ENCODE results near the gene ODF2. TPM values are rescaled to one million over a fixed set of nuclear protein-coding genes. Genes with fewer than 3 reads are reported as not detected.
A peak's percentile ranks its signal among the peaks of the same experiment; 100 is the strongest.

The ODF2 gene
- total RNA-seq, 1 experiment from 2014 or later = 31.2 TPM

- Histone ChIP-seq H3K36me3 (ENCODE audit: low read depth, low read length) (no peaks in the 10 kb centered on the region), H3K9me2 (replicated peaks; ENCODE audit: low read length) (no peaks in the 10 kb centered on the region), H3K27ac (ENCODE audit: low read length) (no peak overlapping the region), H3K27me3 (ENCODE audit: low read length) (no peaks in the 10 kb centered on the region), H2AFZ (ENCODE audit: low read length) (no peak overlapping the region), H3F3A (ENCODE audit: low read length, unreplicated experiment) (no peaks in the 10 kb centered on the region), H4K20me1 (ENCODE audit: low read length) (no peaks in the 10 kb centered on the region), H3K4me3 (ENCODE audit: low read length) (no peak overlapping the region), H3K9ac (ENCODE audit: low read length) (no peak overlapping the region), H3K9me3 (ENCODE audit: low read length) (no peaks in the 10 kb centered on the region), H3K4me1 (ENCODE audit: insufficient read depth, low read length) (no peaks in the 10 kb centered on the region), H3K79me2 (ENCODE audit: low read length) (no peaks in the 10 kb centered on the region), H3K4me2 (ENCODE audit: low read length) (no peak overlapping the region)
- no TSS peak for BruUV-seq (replicated peaks)
- peak; percentile 16 for DNase-seq
- CTCF ChIA-PET = no interaction called here
- ATAC-seq = no peak
- intact Hi-C loops (cut with micrococcal nuclease) = no loop called here
- TF ChIP-seq, protein P1, sequence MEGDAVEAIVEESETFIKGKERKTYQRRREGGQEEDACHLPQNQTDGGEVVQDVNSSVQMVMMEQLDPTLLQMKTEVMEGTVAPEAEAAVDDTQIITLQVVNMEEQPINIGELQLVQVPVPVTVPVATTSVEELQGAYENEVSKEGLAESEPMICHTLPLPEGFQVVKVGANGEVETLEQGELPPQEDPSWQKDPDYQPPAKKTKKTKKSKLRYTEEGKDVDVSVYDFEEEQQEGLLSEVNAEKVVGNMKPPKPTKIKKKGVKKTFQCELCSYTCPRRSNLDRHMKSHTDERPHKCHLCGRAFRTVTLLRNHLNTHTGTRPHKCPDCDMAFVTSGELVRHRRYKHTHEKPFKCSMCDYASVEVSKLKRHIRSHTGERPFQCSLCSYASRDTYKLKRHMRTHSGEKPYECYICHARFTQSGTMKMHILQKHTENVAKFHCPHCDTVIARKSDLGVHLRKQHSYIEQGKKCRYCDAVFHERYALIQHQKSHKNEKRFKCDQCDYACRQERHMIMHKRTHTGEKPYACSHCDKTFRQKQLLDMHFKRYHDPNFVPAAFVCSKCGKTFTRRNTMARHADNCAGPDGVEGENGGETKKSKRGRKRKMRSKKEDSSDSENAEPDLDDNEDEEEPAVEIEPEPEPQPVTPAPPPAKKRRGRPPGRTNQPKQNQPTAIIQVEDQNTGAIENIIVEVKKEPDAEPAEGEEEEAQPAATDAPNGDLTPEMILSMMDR (conservative IDR thresholded peaks at IDR 0.05; ENCODE audit: low read depth, low read length) = no peak
- TF ChIP-seq EZH2phosphoT487 (IDR thresholded peaks at IDR 0.05; ENCODE audit: borderline replicate concordance, low read length) (no peak), EZH2 (IDR thresholded peaks at IDR 0.05; ENCODE audit: low read length, unreplicated experiment) (no peak)
- POLR2A ChIA-PET (ENCODE audit: unreplicated experiment) = no interaction called here
Observed at GRCh38 chr9:128470560-128470959, 14.8 kb downstream of the ODF2 start.

DNA sequence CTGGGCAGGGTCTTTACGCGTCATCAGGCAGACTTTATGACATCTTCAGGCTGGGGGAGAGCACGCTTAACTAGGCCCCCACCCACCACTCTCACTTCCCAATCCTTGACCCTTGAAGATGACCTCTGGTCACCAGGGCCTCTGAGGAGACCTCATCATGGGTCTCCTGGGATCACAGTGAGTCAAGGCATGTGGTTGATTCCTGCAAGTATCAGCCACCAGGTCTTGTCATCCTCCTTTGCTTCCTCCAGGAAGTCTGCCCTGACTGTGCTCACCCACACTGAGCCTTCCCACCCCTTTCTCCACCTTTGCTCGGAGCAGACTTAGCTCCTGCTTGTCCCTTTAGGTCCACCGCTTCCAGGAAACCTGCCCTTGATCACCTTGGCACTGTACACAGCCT, 17.3 kb downstream of the ODF2 start:
- CTCF ChIA-PET = no interaction called here
- POLR2A ChIA-PET (ENCODE audit: unreplicated experiment) = no interaction called here
- BruUV-seq (replicated peaks) = no TSS peak
- no peaks in the 10 kb centered on the region for H4K20me1 ChIP-seq (ENCODE audit: low read length)
- no peaks in the 10 kb centered on the region for H3K36me3 ChIP-seq (ENCODE audit: low read depth, low read length)
- no peak overlapping the region for H2AFZ ChIP-seq (ENCODE audit: low read length)
- H3K27ac ChIP-seq (ENCODE audit: low read length) = no peak overlapping the region
- H3K79me2 ChIP-seq (ENCODE audit: low read length) = no peaks in the 10 kb centered on the region
- H3K4me3 ChIP-seq (ENCODE audit: low read length) = no peak overlapping the region
- H3K4me2 ChIP-seq (ENCODE audit: low read length) = no peak overlapping the region
- no peak overlapping the region for H3K9ac ChIP-seq (ENCODE audit: low read length)
- ATAC-seq = no peak
- no peaks in the 10 kb centered on the region for H3K9me2 ChIP-seq (replicated peaks; ENCODE audit: low read length)
- no peaks in the 10 kb centered on the region for H3K27me3 ChIP-seq (ENCODE audit: low read length)
- no peak for DNase-seq
- no peaks in the 10 kb centered on the region for H3K4me1 ChIP-seq (ENCODE audit: insufficient read depth, low read length)
- no peaks in the 10 kb centered on the region for H3K9me3 ChIP-seq (ENCODE audit: low read length)
- no peaks in the 10 kb centered on the region for H3F3A ChIP-seq (ENCODE audit: low read length, unreplicated experiment)
- intact Hi-C loops (cut with micrococcal nuclease) = no loop called here
- no peak for TF ChIP-seq EZH2phosphoT487 (IDR thresholded peaks at IDR 0.05; ENCODE audit: borderline replicate concordance, low read length)
- TF ChIP-seq EZH2 (IDR thresholded peaks at IDR 0.05; ENCODE audit: low read length, unreplicated experiment) = no peak
- TF ChIP-seq, protein P1 (conservative IDR thresholded peaks at IDR 0.05; ENCODE audit: low read depth, low read length) = no peak

GRCh38 chr9:128475867-128476266, 20.1 kb downstream of the ODF2 start:
- no peak overlapping the region for H3K9ac ChIP-seq (ENCODE audit: low read length)
- H3K4me3 ChIP-seq (ENCODE audit: low read length) = no peak overlapping the region
- ATAC-seq (no peak), DNase-seq (no peak)
- peaks cover 2% of the 10 kb centered on the region for H3K36me3 ChIP-seq (ENCODE audit: low read depth, low read length)
- no peak overlapping the region for H3K27ac ChIP-seq (ENCODE audit: low read length)
- H3K4me1 ChIP-seq (ENCODE audit: insufficient read depth, low read length) = no peaks in the 10 kb centered on the region
- no peaks in the 10 kb centered on the region for H4K20me1 ChIP-seq (ENCODE audit: low read length)
- CTCF ChIA-PET = no interaction called here
- no peaks in the 10 kb centered on the region for H3K9me3 ChIP-seq (ENCODE audit: low read length)
- intact Hi-C loops (cut with micrococcal nuclease) = no loop called here
- TF ChIP-seq EZH2phosphoT487 (IDR thresholded peaks at IDR 0.05; ENCODE audit: borderline replicate concordance, low read length) (no peak), EZH2 (IDR thresholded peaks at IDR 0.05; ENCODE audit: low read length, unreplicated experiment) (no peak)
- TF ChIP-seq, protein P1 (conservative IDR thresholded peaks at IDR 0.05; ENCODE audit: low read depth, low read length) = no peak
- H3K4me2 ChIP-seq (ENCODE audit: low read length) = no peak overlapping the region
- H3F3A ChIP-seq (ENCODE audit: low read length, unreplicated experiment) = no peaks in the 10 kb centered on the region
- no peak overlapping the region for H2AFZ ChIP-seq (ENCODE audit: low read length)
- no peaks in the 10 kb centered on the region for H3K79me2 ChIP-seq (ENCODE audit: low read length)
- BruUV-seq (replicated peaks) = no TSS peak
- H3K9me2 ChIP-seq (replicated peaks; ENCODE audit: low read length) = no peaks in the 10 kb centered on the region
- POLR2A ChIA-PET (ENCODE audit: unreplicated experiment) = no interaction called here
- H3K27me3 ChIP-seq (ENCODE audit: low read length) = no peaks in the 10 kb centered on the region

Measured in PC-3 (cell line).